ENCODE results near the gene CERCAM.
A peak's percentile ranks its signal among the peaks of the same experiment; 100 is the strongest.

CERCAM gene

GRCh38 chr9:128457207-128457606 is 36.5 kb downstream of the CERCAM start:
- DNase-seq (ENCODE audit: low read depth in 2 of 2), result no peak
- H3K4me3 ChIP-seq (replicated peaks in 1 of 2; ENCODE audit: low read depth in 2 of 2, low read length in 2 of 2), result peak overlapping the region; percentile 86 to 95

GRCh38 chr9:128459011-128459410 is 38.4 kb downstream of the CERCAM start:
- TF ChIP-seq CTCF (IDR thresholded peaks at IDR 0.05; ENCODE audit: low read depth, low read length), result no peak
- H3K4me3 ChIP-seq (replicated peaks in 1 of 2; ENCODE audit: low read depth in 2 of 2, low read length in 2 of 2), result no peak overlapping the region
- DNase-seq (ENCODE audit: low read depth in 2 of 2), result no peak

More at GRCh38 chr9:128457207-128457606, 36.5 kb downstream of the CERCAM start:
- no peak for TF ChIP-seq CTCF (IDR thresholded peaks at IDR 0.05; ENCODE audit: low read depth, low read length)

GRCh38 chr9:128469070-128469469 is 48.4 kb downstream of the CERCAM start:
- H3K4me3 ChIP-seq (replicated peaks in 1 of 2; ENCODE audit: low read depth in 2 of 2, low read length in 2 of 2), result no peak overlapping the region
- no peak for TF ChIP-seq CTCF (IDR thresholded peaks at IDR 0.05; ENCODE audit: low read depth, low read length)
- DNase-seq (ENCODE audit: low read depth in 2 of 2), result no peak

- TF ChIP-seq CTCF (IDR thresholded peaks at IDR 0.05; ENCODE audit: low read depth, low read length), result no peak
- H3K4me3 ChIP-seq (replicated peaks in 1 of 2; ENCODE audit: low read depth in 2 of 2, low read length in 2 of 2), result no peak overlapping the region
- peak; percentile 76 to 84 for DNase-seq (ENCODE audit: low read depth in 2 of 2)
Observed at GRCh38 chr9:128470560-128470959, 49.9 kb downstream of the CERCAM start.

GRCh38 chr9:128473104-128473503 is 52.4 kb downstream of the CERCAM start:
- TF ChIP-seq CTCF (IDR thresholded peaks at IDR 0.05; ENCODE audit: low read depth, low read length), result no peak
- H3K4me3 ChIP-seq (replicated peaks in 1 of 2; ENCODE audit: low read depth in 2 of 2, low read length in 2 of 2), result no peak overlapping the region
- DNase-seq (ENCODE audit: low read depth in 2 of 2), result peak in 1 of 2 donors; percentile 13

GRCh38 chr9:128475867-128476266 is 55.2 kb downstream of the CERCAM start:
- no peak overlapping the region for H3K4me3 ChIP-seq (replicated peaks in 1 of 2; ENCODE audit: low read depth in 2 of 2, low read length in 2 of 2)
- TF ChIP-seq CTCF (IDR thresholded peaks at IDR 0.05; ENCODE audit: low read depth, low read length), result no peak
- no peak for DNase-seq (ENCODE audit: low read depth in 2 of 2)

DNA sequence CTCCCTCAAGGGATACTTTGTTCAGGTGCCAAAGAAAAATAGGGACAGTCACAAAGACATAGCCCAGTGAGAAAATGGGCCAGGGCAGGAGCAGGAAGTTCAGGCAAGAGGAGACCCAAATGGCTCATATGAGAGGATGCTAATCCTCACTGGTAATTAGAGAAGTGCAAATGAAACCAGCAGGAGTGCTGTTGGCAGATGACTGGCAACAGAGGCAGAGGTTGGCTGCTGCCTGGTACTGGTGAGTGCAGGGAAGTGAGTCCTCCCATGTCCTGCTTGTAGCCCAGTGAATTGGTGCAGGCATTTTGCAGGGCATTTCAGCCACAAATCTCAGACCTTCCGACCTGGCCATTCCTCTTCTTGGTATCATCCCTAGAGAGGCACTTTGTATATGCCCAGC is 58.6 kb downstream of the CERCAM start:
- no peak for TF ChIP-seq CTCF (IDR thresholded peaks at IDR 0.05; ENCODE audit: low read depth, low read length)
- DNase-seq (ENCODE audit: low read depth in 2 of 2), result no peak
- no peak overlapping the region for H3K4me3 ChIP-seq (replicated peaks in 1 of 2; ENCODE audit: low read depth in 2 of 2, low read length in 2 of 2)

All from cardiac fibroblast (primary cell).